GM19240 (cell line): Measurements from ENCODE around the gene ANO7.

Source experiments
- DNase-seq: peaks from one replicate; pipeline ENCODE4 v3.0.0; 2011; ENCODE audit warnings: low spot score; ENCODE audit not compliant: insufficient read length

Gene ANO7

DNA sequence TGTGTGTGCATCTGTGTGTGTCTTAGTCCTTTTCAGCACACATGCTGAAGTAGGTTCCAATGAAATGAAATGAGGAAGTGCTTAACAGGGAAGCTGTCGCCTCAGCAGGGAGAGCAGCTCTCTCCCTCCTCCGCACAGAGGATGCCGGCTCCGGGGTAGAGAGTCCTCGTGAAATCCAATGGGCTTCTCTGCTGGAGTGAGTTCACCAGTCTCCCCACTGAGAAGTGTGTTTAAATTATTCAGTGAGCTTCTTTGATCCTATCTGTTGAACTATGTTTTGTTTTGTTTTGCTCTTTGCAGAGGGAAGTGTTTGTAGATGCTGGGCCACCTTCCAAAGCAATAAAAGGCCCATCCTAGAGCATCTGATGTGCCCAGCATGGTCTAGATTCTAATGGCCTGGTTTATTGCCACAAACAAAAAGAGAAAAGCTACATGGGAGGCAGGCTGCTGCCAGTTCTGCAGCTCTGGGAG, 31.5 kb upstream of the ANO7 start:
- DNase-seq = no peak

DNA sequence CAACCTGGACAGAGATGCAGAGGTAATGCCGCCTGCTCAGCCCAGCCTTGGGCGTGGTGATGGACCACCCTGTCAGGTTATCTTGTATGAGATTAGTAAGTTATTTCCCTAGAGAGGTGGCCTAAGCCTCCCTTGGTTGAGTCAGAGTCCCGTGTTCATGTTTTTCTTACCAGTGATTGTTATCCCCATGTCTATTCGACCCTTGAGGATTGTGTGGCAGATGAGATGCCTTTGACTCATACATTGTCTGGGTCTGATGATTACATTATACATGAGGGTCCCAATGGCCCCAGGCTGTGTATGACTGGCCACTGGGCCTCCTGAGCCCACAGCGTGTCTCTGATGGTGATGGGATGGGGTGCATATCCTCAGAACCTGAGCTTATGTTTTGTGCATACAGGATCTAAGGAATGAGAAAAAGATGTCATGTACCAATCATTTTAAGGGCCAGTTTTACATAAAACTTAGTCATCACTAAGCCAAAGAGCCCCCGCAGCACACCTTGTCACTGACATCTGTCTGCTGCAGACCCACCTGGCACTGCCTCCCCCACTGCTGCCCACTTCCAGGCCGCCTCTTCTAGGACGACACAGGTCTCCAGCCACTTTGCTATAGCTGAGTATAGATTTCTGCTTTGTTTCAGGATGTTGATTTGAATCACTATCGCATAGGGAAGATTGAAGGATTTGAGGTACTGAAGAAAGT, 30.5 kb upstream of the ANO7 start:
- no peak for DNase-seq

DNA sequence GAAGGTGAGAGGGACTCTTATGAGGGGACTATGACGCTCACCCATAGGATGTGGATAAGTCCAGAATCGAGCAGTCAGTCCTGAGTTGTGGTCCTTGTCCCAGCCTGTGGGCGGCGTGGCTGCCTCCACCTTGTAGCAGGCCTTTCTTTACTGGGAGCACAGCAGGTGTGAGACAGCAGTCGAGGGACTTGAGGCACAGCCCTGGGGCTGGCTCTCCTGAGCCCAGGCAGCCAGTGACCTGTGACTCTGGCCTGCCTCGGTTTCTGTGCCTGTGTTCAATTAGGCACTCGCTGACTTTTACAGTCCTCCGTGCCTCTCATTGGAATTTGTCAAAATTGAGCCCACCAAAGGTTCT, 30.0 kb upstream of the ANO7 start:
- DNase-seq = no peak

DNA sequence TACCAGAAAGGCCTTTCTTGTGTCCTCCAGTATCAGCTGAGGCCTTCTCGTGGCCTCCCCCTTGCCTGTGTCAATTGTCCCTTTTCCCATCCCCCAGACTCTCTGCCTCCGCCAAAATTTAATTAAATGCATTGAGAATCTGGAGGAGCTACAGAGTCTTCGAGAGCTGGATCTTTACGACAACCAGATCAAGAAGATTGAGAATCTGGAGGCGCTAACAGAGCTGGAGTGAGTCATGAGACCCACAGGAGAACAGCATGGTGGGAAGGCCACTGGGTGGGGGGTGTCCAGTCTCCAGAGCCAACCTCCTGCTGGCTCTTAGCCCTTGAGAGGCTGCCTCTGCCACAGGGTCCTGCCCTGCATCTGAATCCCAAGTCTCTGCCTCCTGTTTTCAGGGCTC, 29.4 kb upstream of the ANO7 start:
- DNase-seq = no peak

DNA sequence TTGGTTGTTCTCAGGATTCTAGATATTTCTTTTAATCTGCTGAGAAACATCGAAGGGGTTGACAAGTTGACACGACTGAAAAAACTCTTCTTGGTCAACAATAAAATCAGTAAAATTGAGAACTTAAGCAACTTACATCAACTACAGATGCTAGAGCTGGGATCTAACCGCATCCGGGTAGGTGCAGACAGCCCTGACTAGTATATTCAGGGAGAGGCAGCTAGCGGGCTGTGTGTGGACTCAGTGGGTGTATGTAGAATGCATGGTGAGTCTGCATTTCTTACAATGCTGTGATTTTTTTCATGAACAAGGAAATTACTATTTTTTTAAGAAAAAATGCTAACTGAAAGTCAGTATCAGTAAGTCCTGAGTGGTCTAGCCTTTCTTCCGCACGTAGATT, 28.2 kb upstream of the ANO7 start:
- no peak for DNase-seq

DNA sequence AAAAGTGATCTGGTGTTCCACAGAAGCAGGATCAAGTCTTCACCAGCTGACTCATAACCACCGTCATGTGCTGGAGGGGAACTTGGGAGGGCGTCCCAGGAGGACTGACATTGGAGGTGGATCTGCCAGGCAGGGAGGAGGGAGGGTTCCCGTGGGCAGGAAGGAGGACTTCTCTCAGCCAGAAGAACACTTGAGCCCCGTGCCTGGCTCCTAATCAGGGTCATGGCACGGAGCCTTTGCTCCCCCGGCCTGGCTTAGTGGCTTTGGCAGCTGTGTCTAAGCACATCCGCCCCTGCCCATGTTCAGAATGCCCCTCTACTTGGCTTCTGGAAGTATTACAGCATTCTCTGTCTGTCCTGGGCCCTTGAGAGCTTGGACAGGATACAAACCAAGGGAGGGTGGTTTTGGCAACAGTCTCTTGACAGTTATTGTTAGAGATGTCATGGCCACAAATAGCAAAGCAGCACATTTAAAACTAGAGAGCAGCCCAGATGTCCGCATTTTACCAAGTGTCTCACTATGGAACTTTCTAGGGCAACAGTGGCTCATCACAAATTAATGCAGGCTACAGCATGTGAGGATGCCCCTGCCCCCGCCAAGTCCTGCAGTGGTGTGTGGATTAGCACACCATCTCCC, 26.7 kb upstream of the ANO7 start:
- DNase-seq = no peak

DNA sequence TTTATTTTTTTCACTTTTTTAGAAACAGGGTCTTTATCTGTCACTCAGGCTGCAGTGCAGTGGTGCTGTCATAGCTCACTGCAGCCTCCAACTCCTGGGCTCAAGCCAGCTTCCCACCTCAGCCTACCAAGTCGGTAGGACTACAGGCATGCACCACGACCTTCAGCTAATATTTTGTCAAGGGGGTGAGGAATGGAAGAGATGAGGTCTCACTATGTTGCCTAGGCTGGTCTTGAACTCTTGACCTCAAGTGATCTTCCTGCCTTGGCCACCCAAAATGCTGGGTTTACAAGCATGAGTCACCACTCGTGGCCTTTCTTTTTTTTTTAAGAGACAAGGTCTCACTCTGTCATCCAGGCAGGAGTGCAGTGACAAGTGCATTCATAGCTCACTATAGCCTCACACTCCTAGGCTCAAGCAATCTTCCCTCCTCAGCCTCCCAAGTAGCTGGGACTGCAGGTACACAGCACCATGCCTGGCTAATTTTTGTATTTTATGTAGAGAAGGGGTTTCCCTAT, 24.8 kb upstream of the ANO7 start:
- no peak for DNase-seq

DNA sequence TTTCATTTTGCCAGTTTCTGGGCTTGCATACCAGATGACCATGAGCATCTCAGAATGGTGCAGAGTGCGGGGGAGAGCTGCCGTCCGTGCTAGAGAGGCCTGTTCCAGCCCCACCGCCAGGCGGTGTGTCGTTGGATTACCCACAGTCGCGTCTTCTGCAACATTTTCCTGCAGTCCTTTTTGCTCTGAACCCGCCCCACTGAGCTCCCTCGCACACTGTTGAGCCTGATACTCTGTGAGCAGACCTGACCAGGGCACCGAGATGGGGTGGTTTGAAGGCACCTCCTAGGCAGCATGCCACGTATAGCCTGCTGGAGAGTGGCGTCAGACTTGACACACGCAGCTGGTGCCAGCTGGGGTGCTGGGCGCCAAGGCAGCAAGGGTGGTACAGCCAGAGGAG, 20.1 kb upstream of the ANO7 start:
- no peak for DNase-seq

DNA sequence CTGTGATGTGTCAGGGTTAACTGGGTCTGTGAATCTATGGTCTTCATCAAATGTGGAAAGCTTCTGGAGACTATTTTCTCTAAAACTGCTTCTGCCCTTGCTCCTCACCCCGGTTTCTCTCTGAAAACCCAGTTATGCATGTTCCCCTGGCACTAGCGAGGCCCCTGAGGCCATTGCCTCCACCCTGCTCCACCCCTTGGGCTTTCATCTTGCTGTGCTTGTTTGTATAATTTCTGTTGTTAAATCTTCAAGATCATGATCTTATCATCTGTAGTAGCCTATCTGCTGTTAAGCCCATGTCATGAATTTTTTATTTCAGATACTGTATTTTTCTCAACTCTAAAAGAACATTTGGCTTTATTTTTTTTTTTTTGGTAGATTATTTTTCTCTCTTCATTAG, 14.9 kb upstream of the ANO7 start:
- DNase-seq = no peak

DNA sequence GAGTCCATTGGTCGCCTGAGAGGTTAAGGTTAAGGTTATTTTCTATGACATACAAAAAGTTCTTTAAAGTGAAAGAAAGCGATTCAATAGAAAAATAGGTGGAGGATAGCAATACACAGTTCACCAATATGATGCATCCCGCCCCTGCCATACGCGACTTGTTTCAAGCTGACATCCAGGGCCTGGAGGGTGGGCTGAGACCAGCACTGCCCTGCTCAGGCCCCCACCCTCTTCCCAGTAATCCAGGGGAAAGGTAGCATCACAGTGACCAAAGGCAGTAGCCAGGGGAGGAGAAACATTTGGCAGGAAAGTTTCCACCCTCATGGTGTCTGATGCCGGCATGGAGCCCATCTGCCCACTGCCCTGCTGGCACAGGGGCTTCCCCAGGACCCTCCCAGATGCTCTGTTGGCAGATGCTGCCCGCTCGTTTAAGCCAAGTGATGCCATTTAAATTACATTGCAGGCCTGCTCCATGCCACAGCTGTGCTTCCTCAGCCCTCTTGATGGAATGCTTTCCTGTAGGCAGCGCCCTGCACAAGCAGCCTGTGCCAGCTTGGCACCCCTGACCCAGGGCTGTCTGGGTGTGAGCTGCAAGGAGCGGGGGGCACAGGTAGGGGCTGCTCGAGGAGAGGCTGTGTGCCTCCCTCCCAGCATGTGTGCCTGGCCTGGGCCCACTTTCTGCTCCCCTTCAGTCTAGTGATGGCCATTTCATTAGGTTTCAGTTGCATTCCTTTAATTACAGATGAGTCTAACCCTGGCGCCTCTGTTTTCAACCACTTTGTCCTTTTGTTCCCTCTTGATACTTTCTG, 10.7 kb upstream of the ANO7 start:
- DNase-seq = no peak

DNA sequence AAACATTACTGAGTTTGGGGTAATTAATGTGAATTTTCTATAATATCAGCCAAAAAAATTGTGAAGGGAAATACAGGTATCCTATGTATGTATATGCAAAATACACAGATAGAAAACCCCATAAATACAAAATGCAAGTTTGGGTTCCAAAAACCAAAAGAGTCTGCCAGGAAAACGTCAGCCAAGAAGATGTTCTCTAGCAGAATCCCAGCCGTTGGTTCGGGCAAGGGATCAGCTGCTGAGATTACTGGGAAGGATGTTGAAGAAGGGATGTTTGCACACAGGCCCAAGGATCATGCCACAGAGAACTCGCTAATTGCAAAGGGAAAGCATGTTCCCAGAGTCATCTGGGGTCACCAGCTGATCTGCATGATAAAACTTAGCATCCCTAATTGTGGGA, 9.5 kb upstream of the ANO7 start:
- no peak for DNase-seq

DNA sequence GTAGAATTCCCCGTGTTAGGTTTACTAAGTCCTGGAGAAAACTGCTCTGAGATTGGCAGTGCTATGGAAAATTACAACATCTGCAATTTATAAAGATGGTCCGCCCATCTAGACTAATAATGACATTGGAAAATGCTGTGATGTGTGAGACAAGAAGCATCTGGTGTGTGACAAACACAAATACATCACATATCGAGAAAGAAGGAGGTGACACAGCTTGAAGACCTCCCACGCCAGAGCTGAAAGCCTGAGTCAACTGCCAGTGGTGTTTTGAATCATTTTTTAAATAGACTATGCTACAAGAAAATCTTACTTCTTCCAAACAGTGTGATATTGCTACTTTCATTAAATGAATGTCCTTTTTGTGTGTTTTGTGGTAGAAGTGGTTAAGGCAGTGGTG, 8.6 kb upstream of the ANO7 start:
- no peak for DNase-seq

DNA sequence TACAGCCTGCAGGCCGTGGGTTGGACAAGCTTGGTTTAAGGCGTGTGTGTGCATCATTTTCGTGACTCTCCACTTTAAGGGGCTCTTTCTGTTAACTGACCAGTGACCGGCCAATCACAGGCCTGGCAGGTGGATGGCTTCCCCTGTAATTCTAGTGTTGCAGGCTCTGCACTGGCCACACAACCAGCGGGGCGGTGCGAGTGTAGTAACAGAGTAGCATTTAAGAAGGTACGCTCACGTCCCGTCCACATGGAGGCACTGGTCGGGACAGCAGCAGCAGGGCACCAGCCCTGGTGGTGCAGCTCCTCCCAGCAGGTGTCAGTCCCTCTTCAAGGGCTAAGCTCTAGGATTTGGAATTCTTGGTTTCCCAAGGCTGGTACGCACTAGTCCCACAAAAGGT, 8.0 kb upstream of the ANO7 start:
- DNase-seq = no peak

DNA sequence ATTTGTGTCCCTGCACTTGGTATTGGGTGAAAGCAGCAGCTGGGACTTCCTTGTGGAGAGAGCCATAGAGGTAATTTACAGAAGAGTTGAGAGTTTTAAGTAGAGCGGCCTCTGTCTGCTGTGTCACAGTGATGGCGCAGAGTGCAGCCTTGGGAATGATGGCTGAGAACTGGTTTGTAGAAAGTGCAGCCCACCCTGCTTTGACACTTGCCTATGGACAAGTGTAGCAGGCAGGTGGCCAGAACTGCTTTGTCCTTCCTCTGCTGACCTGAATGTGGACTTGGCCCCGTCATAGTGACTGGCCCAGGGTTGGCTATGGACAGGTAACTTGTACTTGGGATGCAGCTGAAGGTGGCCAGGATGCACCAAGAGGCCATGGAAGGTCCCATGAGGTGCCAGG, 6.4 kb upstream of the ANO7 start:
- DNase-seq = no peak

DNA sequence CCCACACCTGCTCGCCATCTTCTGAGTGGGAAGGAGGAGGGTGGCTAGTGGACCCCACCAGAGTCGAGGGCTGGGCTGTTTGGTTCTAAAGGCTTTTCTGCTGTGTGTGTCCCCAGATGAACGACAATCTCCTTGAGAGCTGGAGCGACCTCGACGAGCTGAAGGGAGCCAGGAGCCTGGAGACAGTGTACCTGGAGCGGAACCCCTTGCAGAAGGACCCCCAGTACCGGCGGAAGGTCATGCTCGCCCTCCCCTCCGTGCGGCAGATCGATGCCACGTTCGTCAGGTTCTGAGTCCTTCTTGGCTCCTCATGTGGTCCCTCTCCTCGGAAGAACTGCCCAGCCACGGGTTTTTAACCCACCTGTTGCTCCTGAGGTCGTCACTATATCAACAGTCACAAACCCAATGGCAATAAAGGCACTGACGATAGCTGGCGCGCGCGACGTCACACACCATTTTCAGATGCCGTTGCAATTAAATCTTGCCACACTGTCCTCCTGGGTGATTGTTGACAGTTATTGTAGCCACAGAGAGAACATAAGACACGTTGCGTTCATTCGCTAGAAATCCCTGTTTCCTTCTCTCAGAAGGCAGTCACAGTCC, 5.8 kb upstream of the ANO7 start:
- no peak for DNase-seq

DNA sequence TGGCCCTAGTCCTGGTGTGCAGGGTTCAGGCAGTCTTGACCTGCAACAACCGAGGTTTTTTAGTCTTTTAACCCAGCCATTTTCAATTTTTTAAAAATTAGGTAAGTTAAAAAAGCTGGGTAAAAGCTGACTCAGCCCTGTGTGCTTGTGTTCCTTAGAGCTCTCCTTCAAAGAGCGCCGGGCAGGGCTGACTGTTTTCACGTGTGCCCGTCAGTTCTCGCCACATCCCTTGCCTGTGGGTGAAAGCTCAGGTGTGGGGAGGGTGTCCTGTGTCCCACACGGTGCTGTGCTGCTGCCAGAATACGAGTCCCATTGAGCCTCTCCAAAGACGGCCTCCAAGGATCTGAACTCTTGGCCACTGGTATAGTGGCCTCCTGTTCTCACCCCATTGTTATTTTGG, 5.3 kb upstream of the ANO7 start:
- no peak for DNase-seq

DNA sequence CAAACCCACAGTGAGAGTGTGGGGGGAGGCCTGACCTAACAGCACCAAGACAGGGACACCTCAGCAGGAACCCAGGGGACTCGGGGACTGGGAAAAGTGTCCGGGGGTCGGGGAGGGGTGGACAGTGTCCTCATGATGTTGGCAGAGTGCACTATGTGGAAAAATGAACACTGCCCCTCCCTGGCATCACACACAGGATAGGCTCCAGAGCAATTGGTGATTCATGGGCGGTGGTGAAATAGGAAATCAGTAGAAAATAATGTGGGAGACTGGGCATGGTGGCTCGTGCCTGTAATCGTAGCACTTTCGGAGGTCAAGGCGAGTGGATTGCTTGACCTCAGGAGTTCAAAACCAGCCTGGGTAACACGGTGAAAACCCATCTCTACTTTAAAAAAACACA, 3.6 kb upstream of the ANO7 start:
- DNase-seq = no peak

DNA sequence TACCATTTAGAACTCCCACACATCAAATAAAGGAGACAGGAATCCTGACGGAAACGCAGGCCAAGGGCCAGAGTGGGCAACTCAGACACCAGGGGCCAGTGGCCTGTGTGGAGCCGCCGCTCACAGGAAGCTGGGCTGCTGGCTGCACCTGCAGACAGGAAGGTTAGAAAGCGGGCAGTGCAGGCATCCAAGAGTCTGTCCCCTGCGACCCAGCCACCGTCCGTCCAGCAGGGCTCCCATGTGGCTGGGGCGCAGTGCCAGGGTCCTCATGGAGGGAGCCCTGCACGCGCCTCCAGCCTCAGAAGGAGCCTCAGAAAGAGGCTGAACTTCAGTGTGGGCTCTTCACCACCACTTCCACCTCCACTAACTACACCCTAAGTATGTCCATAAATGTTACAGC, 2.5 kb upstream of the ANO7 start:
- no peak for DNase-seq

DNA sequence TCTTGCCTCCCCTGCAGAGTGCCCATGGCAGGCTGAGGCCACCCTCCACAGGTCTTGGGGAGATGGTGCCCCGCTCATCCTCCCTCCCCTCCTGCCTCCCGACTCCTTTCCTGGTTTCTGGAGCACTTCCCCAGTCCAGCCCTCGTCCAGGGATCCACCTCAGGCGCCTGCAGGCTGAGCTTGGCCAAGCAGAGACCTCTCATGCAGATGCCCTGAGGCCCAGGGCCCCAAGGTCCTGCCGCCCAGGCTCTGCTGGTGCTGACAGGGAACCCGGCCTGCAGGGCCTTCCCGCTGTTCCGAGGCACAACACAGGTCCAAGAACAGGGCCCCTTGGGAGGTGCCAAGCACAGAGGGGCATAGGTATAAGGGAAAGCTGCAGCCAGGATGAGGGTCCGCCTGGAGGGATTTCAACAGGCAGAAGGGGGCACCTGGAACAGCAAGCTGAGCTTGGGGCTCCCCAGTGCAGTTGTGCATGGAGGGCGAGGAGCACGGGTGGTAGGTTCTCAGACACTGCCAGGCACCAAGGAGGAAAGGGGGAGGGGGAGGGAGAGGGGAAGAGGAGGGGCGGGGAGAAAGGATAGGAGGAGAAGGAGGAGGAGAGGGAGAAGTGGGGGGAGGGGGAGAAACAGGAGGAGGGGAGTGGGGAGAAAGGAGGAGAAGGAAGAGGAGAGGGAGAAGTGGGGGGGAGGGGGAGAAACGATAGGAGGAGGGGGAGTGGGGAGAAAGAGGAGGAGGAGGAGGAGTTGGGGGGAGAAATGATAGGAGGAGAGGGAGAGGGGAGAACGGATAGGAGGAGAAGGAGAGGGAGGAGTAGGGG, 1.2 kb upstream of the ANO7 start:
- no peak for DNase-seq

DNA sequence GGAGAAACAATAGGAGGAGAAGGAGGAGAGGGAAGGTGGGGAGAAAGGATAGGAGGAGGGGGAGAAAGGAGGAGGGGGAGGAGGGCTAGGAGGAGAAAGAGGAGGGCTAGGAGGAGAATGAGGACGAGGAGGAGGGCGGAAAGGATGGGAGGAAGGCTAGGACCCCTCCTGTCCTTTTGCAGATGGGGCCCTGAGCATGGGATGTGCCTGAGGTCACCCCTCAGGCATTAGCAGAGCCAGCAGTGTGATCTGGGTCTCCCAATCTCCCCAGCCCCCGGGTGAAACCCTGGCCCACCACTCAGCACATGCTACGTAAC, 601 bp upstream of the ANO7 start:
- no peak for DNase-seq

DNA sequence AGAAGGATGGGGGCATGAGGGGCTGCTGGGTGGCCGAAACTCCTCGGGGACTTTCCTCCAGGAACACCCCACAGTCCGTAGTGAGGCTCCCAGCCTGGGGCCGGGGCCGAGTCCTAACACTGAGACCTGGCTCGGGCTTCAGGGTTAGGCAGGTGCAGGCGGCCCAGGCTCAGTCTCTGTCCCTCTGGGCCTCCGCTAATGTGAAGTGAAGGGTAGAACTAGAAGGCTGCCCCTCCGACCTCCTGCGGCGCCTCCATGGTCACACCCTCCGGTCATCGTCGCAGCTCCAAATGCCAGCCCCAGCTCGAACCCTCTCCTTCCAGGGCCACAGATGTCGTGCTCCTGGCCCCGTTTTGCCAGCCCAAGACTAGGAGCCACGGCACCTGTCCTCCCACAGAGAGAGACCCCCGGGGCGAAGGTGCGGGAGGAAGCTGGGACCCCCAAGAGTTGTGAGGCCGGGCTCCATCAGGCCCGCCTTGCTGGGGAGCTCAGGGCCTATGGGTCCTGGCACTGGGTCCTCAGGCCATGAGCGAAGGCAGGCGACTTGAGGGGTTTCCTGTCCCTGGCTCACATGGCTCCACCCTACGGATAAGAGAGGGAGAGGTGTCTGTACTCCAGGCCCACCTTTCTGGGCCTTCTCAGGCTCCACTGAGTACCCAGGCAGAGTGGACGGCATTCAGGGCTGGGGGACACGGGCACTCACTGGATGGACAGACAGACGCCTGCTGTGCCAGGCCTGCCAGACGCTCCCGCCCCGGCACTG, 797 bp downstream of the ANO7 start:
- no peak for DNase-seq
